Loucy (cell line): ENCODE results near the gene S1PR4.

ENCODE experiments used
- CTCF ChIP-seq: fragments of 200-600 bp; sonication (generic); conservative IDR thresholded peaks from 2 replicates; pipeline ENCODE4 v1.5.1; 2014; ENCODE audit warnings: mild to moderate bottlenecking, antibody characterized with exemption, low read length
- EZH2phosphoT487 ChIP-seq: fragments of 200-600 bp; IDR thresholded peaks from 2 replicates; pipeline ENCODE4 v1.6.1; 2018; ENCODE audit warnings: antibody characterized with exemption, mild to moderate bottlenecking, moderate library complexity, borderline replicate concordance

- TF ChIP-seq CTCF (no peak), EZH2phosphoT487 (no peak)
Measured at GRCh38 chr19:3192684-3193083, 14.1 kb downstream of the S1PR4 start.
